Neural progenitor cell (in vitro differentiated cells): ENCODE results near the gene PHF19. TPM values are rescaled to one million over a fixed set of nuclear protein-coding genes. Genes with fewer than 3 reads are reported as not detected.

Experiments used
- DNase-seq: peaks from one replicate; pipeline ENCODE4 v3.0.0-alpha.2; 2016; ENCODE audit warnings: low spot score
- H2AFZ ChIP-seq: fragments of 200-600 bp; sonication (generic); replicated peaks from 2 replicates; pipeline ENCODE4 v1.6.1; 2016; ENCODE audit warnings: antibody characterized with exemption
- H3F3A ChIP-seq: fragments of 200-600 bp; sonication (generic); 2 replicates; pipeline ENCODE4 v1.6.1; 2016; ENCODE audit warnings: antibody characterized with exemption, low read depth
- H3K27ac ChIP-seq: fragments of 200-600 bp; sonication (generic); 2 replicates; pipeline ENCODE4 v1.5.1; 2016; ENCODE audit warnings: mild to moderate bottlenecking
- H3K27me3 ChIP-seq: fragments of 200-600 bp; sonication (generic); 2 replicates; pipeline ENCODE4 v1.6.1; 2016; ENCODE audit warnings: mild to moderate bottlenecking, moderate library complexity
- H3K36me3 ChIP-seq: fragments of 200-600 bp; sonication (generic); 2 replicates; pipeline ENCODE4 v1.5.1; 2016
- H3K4me1 ChIP-seq: fragments of 200-600 bp; sonication (generic); 2 replicates; pipeline ENCODE4 v1.6.1; 2016; ENCODE audit warnings: mixed run types
- H3K4me2 ChIP-seq: fragments of 200-600 bp; sonication (generic); 2 replicates; pipeline ENCODE4 v1.6.1; 2016
- H3K4me3 ChIP-seq: fragments of 200-600 bp; sonication (generic); 2 replicates; pipeline ENCODE4 v1.5.1; 2016
- H3K79me2 ChIP-seq: fragments of 200-600 bp; sonication (generic); 2 replicates; pipeline ENCODE4 v1.6.1; 2016; ENCODE audit warnings: low read depth
- H3K9ac ChIP-seq: fragments of 200-600 bp; sonication (generic); 2 replicates; pipeline ENCODE4 v1.6.1; 2016
- H3K9me3 ChIP-seq: fragments of 200-600 bp; sonication (generic); 2 replicates; pipeline ENCODE4 v1.5.1; 2016; ENCODE audit warnings: low read depth
- H4K20me1 ChIP-seq: fragments of 200-600 bp; sonication (generic); 2 replicates; pipeline ENCODE4 v1.6.1; 2016; ENCODE audit warnings: low read depth
- H3K27ac Mint-ChIP-seq: 3 replicates; pipeline ENCODE4 v1.8.0; 2021; ENCODE audit warnings: mixed read lengths
- H3K27me3 Mint-ChIP-seq: 2 replicates; pipeline ENCODE4 v1.8.0; 2022; ENCODE audit warnings: low read depth, mild to moderate bottlenecking, inconsistent platforms, moderate library complexity, mixed read lengths; ENCODE audit not compliant: insufficient read depth
- H3K36me3 Mint-ChIP-seq: 3 replicates; pipeline ENCODE4 v1.8.0; 2021; ENCODE audit warnings: mixed read lengths
- H3K4me1 Mint-ChIP-seq: 3 replicates; pipeline ENCODE4 v1.8.0; 2021; ENCODE audit warnings: mixed read lengths
- H3K4me3 Mint-ChIP-seq: 3 replicates; pipeline ENCODE4 v1.8.0; 2021; ENCODE audit warnings: mild to moderate bottlenecking, moderate library complexity, mixed read lengths
- H3K9me3 Mint-ChIP-seq: 3 replicates; pipeline ENCODE4 v1.8.0; 2020; ENCODE audit warnings: mixed read lengths
- EZH2 ChIP-seq: fragments of 200-600 bp; sonication (generic); IDR thresholded peaks from 2 replicates; pipeline ENCODE4 v1.6.1; 2017; ENCODE audit warnings: antibody characterized with exemption, mild to moderate bottlenecking, moderate library complexity
- EZH2phosphoT487 ChIP-seq: fragments of 200-600 bp; sonication (generic); IDR thresholded peaks from 2 replicates; pipeline ENCODE4 v1.6.1; 2017; ENCODE audit warnings: antibody characterized with exemption
- total RNA-seq: library from RNA; depleted of rRNA; stranded (reverse); fragments of >200 nt; gene quantifications from 2 replicates; pipeline ENCODE4 v1.2.3, GENCODE V29; 2015; ENCODE audit warnings: low replicate concordance
- TF ChIP-seq, protein P1 (sequence below): fragments of 200-600 bp; sonication (generic); IDR thresholded peaks from 2 replicates; pipeline ENCODE4 v1.5.1; 2017; ENCODE audit warnings: antibody characterized with exemption, mild to moderate bottlenecking

The PHF19 gene
- total RNA-seq, 1 donor from 2014 or later, result 45.1 TPM

DNA sequence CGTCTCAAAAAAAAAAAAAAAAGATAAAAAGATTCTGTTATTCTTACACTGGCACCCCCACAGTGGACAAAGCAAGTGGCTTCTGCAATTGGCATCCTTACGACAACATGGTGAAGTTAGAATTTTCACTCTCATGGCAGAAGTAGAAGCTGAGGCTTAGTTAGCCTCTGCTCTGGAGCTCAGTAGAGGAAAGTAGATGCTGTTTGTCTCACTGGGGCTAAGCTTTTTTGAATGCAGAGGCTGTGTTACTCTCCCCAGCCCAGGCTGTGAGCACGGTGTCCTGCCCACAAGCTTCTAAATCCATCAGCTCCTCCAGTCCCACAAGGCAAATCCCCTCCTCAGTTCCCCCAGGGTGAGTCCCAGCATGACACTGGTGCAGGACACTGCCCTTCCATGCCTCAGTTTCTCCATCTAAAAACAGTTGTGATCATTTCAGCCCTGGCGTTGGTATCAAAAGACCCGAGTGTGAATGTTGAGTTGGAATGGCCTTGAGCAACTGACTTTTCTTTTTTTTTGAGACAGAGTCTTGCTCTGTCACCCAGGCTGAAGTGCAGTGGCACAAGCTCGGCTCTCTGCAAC lies 22.6 kb upstream of the PHF19 start:
- Histone ChIP-seq H3K9ac (no peak overlapping the region), H3K4me3 (no peak overlapping the region), H3K27me3 (peaks cover 10% of the 10 kb centered on the region), H3K4me1 (no peaks in the 10 kb centered on the region), H3F3A (no peaks in the 10 kb centered on the region), H3K9me3 (no peaks in the 10 kb centered on the region), H3K27ac (no peak overlapping the region), H3K36me3 (no peaks in the 10 kb centered on the region), H4K20me1 (no peaks in the 10 kb centered on the region), H2AFZ (no peak overlapping the region), H3K79me2 (no peaks in the 10 kb centered on the region), H3K4me2 (no peak overlapping the region)
- Mint-ChIP-seq H3K27me3 (peaks cover 5% of the 10 kb centered on the region), H3K9me3 (no peaks in the 10 kb centered on the region), H3K36me3 (no peaks in the 10 kb centered on the region), H3K27ac (no peak overlapping the region), H3K4me3 (no peak overlapping the region), H3K4me1 (peaks cover 7% of the 10 kb centered on the region)
- TF ChIP-seq EZH2 (no peak), EZH2phosphoT487 (no peak)
- TF ChIP-seq, protein P1, sequence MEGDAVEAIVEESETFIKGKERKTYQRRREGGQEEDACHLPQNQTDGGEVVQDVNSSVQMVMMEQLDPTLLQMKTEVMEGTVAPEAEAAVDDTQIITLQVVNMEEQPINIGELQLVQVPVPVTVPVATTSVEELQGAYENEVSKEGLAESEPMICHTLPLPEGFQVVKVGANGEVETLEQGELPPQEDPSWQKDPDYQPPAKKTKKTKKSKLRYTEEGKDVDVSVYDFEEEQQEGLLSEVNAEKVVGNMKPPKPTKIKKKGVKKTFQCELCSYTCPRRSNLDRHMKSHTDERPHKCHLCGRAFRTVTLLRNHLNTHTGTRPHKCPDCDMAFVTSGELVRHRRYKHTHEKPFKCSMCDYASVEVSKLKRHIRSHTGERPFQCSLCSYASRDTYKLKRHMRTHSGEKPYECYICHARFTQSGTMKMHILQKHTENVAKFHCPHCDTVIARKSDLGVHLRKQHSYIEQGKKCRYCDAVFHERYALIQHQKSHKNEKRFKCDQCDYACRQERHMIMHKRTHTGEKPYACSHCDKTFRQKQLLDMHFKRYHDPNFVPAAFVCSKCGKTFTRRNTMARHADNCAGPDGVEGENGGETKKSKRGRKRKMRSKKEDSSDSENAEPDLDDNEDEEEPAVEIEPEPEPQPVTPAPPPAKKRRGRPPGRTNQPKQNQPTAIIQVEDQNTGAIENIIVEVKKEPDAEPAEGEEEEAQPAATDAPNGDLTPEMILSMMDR, result no peak
- DNase-seq, result no peak

- H3K27me3 Mint-ChIP-seq, result peaks cover 2% of the 10 kb centered on the region
- H3K4me3 ChIP-seq, result no peak overlapping the region
These were observed 21.4 kb upstream of the PHF19 start for GRCh38 chr9:120898396-120898795.

DNA sequence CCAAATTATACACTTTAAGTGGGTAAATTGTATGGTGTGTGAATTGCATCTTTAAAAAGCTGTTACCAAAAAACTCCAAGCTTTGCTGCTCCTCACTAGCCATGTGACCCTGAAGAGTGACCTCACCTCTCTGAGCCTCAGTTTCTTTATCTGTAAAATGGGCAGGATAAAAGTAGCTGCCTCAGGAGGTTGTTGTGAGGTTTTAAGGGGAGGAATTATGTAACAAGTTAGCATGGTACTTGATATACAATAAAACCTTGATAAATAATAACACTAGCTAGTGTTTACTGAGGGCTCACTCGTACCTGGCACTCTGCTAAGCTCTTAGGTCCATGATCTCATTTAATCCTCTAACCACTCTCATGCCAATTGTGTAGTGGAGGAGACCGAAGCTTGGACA lies 19.0 kb upstream of the PHF19 start:
- peaks cover 7% of the 10 kb centered on the region for H3K4me1 Mint-ChIP-seq
- Histone ChIP-seq H3F3A (no peaks in the 10 kb centered on the region), H4K20me1 (no peaks in the 10 kb centered on the region), H3K9me3 (no peaks in the 10 kb centered on the region), H3K27ac (no peak overlapping the region), H3K79me2 (no peaks in the 10 kb centered on the region), H3K4me1 (no peaks in the 10 kb centered on the region), H3K9ac (no peak overlapping the region), H3K36me3 (no peaks in the 10 kb centered on the region), H3K4me2 (no peak overlapping the region), H3K4me3 (no peak overlapping the region), H3K27me3 (peaks cover 19% of the 10 kb centered on the region), H2AFZ (no peak overlapping the region)
- H3K27ac Mint-ChIP-seq, result no peak overlapping the region
- peaks cover 2% of the 10 kb centered on the region for H3K27me3 Mint-ChIP-seq
- H3K36me3 Mint-ChIP-seq, result no peaks in the 10 kb centered on the region
- no peaks in the 10 kb centered on the region for H3K9me3 Mint-ChIP-seq
- DNase-seq, result no peak
- TF ChIP-seq, protein P1, result no peak
- no peak for TF ChIP-seq EZH2phosphoT487
- H3K4me3 Mint-ChIP-seq, result no peak overlapping the region

More at GRCh38 chr9:120898396-120898795, 21.4 kb upstream of the PHF19 start:
- no peaks in the 10 kb centered on the region for H3K79me2 ChIP-seq
- TF ChIP-seq EZH2phosphoT487, result no peak
- H3K9ac ChIP-seq, result no peak overlapping the region
- DNase-seq, result no peak
- no peak overlapping the region for H3K27ac Mint-ChIP-seq
- no peak overlapping the region for H3K27ac ChIP-seq
- no peaks in the 10 kb centered on the region for H3K36me3 ChIP-seq
- H4K20me1 ChIP-seq, result no peaks in the 10 kb centered on the region
- H3K4me2 ChIP-seq, result no peak overlapping the region
- no peak overlapping the region for H2AFZ ChIP-seq
- no peaks in the 10 kb centered on the region for H3K9me3 Mint-ChIP-seq
- H3K4me1 Mint-ChIP-seq, result peaks cover 9% of the 10 kb centered on the region
- peaks cover 19% of the 10 kb centered on the region for H3K27me3 ChIP-seq
- no peaks in the 10 kb centered on the region for H3K4me1 ChIP-seq
- no peaks in the 10 kb centered on the region for H3K9me3 ChIP-seq
- H3K4me3 Mint-ChIP-seq, result no peak overlapping the region
- no peaks in the 10 kb centered on the region for H3F3A ChIP-seq
- H3K36me3 Mint-ChIP-seq, result no peaks in the 10 kb centered on the region

GRCh38 chr9:120894321-120895148 lies 17.5 kb upstream of the PHF19 start:
- Mint-ChIP-seq H3K36me3 (no peaks in the 10 kb centered on the region), H3K27me3 (peaks cover 2% of the 10 kb centered on the region), H3K9me3 (no peaks in the 10 kb centered on the region), H3K27ac (no peak overlapping the region), H3K4me3 (no peak overlapping the region), H3K4me1 (peaks cover 11% of the 10 kb centered on the region)
- H3F3A ChIP-seq, result no peaks in the 10 kb centered on the region
- H3K4me1 ChIP-seq, result no peaks in the 10 kb centered on the region
- H3K9me3 ChIP-seq, result no peaks in the 10 kb centered on the region
- H4K20me1 ChIP-seq, result no peaks in the 10 kb centered on the region
- H3K36me3 ChIP-seq, result no peaks in the 10 kb centered on the region
- no peaks in the 10 kb centered on the region for H3K79me2 ChIP-seq
- no peak overlapping the region for H3K9ac ChIP-seq
- DNase-seq, result peak; percentile 63
- H3K27ac ChIP-seq, result no peak overlapping the region
- TF ChIP-seq EZH2phosphoT487 (no peak), EZH2 (no peak)
- TF ChIP-seq, protein P1, result no peak
- H3K4me2 ChIP-seq, result peak overlapping the region; percentile 56
- H3K4me3 ChIP-seq, result peak overlapping the region; percentile 24
- peaks cover 19% of the 10 kb centered on the region for H3K27me3 ChIP-seq
- H2AFZ ChIP-seq, result peak overlapping the region; percentile 81
